Astrocyte (in vitro differentiated cells and primary cell): Measurements from ENCODE around the gene BICD1.
"Not testable (repeated sequence)": the region's sequence is repeated elsewhere in the genome, so short reads cannot be mapped to it uniquely, and the experiment has no call there.

Experiments
- EZH2 ChIP-seq: IDR thresholded peaks from 2 replicates; pipeline ENCODE4 v1.6.1; 2012; ENCODE audit warnings: mild to moderate bottlenecking, low read length, inconsistent platforms; ENCODE audit not compliant: insufficient read depth
- TF ChIP-seq, protein P1 (sequence below): IDR thresholded peaks from 2 replicates; pipeline ENCODE4 v1.5.1; 2011; ENCODE audit warnings: low read depth, mild to moderate bottlenecking, inconsistent platforms, low read length, moderate library complexity; ENCODE audit not compliant: insufficient read depth

- TF ChIP-seq, protein P1, sequence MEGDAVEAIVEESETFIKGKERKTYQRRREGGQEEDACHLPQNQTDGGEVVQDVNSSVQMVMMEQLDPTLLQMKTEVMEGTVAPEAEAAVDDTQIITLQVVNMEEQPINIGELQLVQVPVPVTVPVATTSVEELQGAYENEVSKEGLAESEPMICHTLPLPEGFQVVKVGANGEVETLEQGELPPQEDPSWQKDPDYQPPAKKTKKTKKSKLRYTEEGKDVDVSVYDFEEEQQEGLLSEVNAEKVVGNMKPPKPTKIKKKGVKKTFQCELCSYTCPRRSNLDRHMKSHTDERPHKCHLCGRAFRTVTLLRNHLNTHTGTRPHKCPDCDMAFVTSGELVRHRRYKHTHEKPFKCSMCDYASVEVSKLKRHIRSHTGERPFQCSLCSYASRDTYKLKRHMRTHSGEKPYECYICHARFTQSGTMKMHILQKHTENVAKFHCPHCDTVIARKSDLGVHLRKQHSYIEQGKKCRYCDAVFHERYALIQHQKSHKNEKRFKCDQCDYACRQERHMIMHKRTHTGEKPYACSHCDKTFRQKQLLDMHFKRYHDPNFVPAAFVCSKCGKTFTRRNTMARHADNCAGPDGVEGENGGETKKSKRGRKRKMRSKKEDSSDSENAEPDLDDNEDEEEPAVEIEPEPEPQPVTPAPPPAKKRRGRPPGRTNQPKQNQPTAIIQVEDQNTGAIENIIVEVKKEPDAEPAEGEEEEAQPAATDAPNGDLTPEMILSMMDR: not testable (repeated sequence)
- not testable (repeated sequence) for TF ChIP-seq EZH2
Measured at GRCh38 chr12:32275520-32275919, 168.9 kb downstream of the BICD1 start.
